KBM-7 (cell line): ENCODE data around the gene DAB2.
A peak's percentile ranks its signal among the peaks of the same experiment; 100 is the strongest.

Experiments
- DNase-seq: peaks from one replicate; pipeline ENCODE4 v3.0.0-alpha.2; 2015
- in situ Hi-C: fragments of 300-500 bp; cut with MboI; formaldehyde crosslinking; loops from 2 replicates; pipeline ENCODE4 v1.14.3; 2020; ENCODE audit warnings: low sequenced_read_pairs, low pct_unique_long_range_greater_than_20kb, mixed read lengths

Gene DAB2

GRCh38 chr5:39399135-39400036 lies 25.4 kb downstream of the DAB2 start:
- in situ Hi-C loops, result no loop called here

GRCh38 chr5:39396843-39397242 lies 27.9 kb downstream of the DAB2 start:
- DNase-seq, result no peak
- in situ Hi-C loops, result no loop called here

More at GRCh38 chr5:39399135-39400036, 25.4 kb downstream of the DAB2 start:
- peak; percentile 90 for DNase-seq

- in situ Hi-C loops, result no loop called here
- DNase-seq, result no peak
Observed at GRCh38 chr5:39395521-39395920, 29.3 kb downstream of the DAB2 start.

- no peak for DNase-seq
- in situ Hi-C loops, result no loop called here
Observed at GRCh38 chr5:39394946-39395345, 29.8 kb downstream of the DAB2 start.

GRCh38 chr5:39390945-39391344 lies 33.8 kb downstream of the DAB2 start:
- DNase-seq, result no peak
- in situ Hi-C loops, result no loop called here

GRCh38 chr5:39387293-39387692 lies 37.5 kb downstream of the DAB2 start:
- DNase-seq, result no peak
- in situ Hi-C loops, result loop anchor here (10.0 kb wide), 1 partner anchor 168 kb away; no protein-coding TSS in a partner anchor

- in situ Hi-C loops, result loop anchor here (10.0 kb wide), 1 partner anchor 171 kb away; no protein-coding TSS in a partner anchor
- no peak for DNase-seq
Observed at GRCh38 chr5:39384271-39384670, 40.5 kb downstream of the DAB2 start.

GRCh38 chr5:39381376-39381775 lies 43.4 kb downstream of the DAB2 start:
- in situ Hi-C loops, result loop anchor here (10.0 kb wide), 1 partner anchor 173 kb away; no protein-coding TSS in a partner anchor
- DNase-seq, result no peak

- in situ Hi-C loops, result loop anchor here (10.0 kb wide), 1 partner anchor 175 kb away; no protein-coding TSS in a partner anchor
- DNase-seq, result no peak
Observed at GRCh38 chr5:39379693-39380092, 45.1 kb downstream of the DAB2 start.

- in situ Hi-C loops, result no loop called here
- no peak for DNase-seq
Observed at GRCh38 chr5:39377613-39378012, 47.2 kb downstream of the DAB2 start.

GRCh38 chr5:39376293-39376714 lies 48.5 kb downstream of the DAB2 start:
- peak; percentile 79 for DNase-seq
- in situ Hi-C loops, result no loop called here

- in situ Hi-C loops, result no loop called here
- no peak for DNase-seq
Observed at GRCh38 chr5:39373791-39374190, 51.0 kb downstream of the DAB2 start.

GRCh38 chr5:39371367-39371635 lies 53.5 kb downstream of the DAB2 start:
- in situ Hi-C loops, result no loop called here
- no peak for DNase-seq

- in situ Hi-C loops, result no loop called here
- DNase-seq, result no peak
Observed at GRCh38 chr5:39370555-39371366, 54.0 kb downstream of the DAB2 start.

- DNase-seq, result no peak
- in situ Hi-C loops, result no loop called here
Observed at GRCh38 chr5:39369123-39369815, 55.5 kb downstream of the DAB2 start.

GRCh38 chr5:39368116-39368515 lies 56.7 kb downstream of the DAB2 start:
- DNase-seq, result no peak
- in situ Hi-C loops, result no loop called here

- in situ Hi-C loops, result no loop called here
- no peak for DNase-seq
Observed at GRCh38 chr5:39367711-39368110, 57.1 kb downstream of the DAB2 start.

- in situ Hi-C loops, result no loop called here
Observed at GRCh38 chr5:39364367-39364766, 60.4 kb downstream of the DAB2 start, which contains the start of gene C9. TSS of gene C9 (minus strand) at chr5:39364495. CDS start at chr5:39364464, 31 bp downstream.

GRCh38 chr5:39363217-39363616 lies 61.6 kb downstream of the DAB2 start:
- no peak for DNase-seq
- in situ Hi-C loops, result no loop called here

More at GRCh38 chr5:39364367-39364766, 60.4 kb downstream of the DAB2 start, which contains the start of gene C9:
- DNase-seq, result no peak
